Measurements from ENCODE around the gene TEKTIP1. TPM values are rescaled to one million over a fixed set of nuclear protein-coding genes. Genes with fewer than 3 reads are reported as not detected.

TEKTIP1 gene
- total RNA-seq, 6 donors from 2014 or later: 1.6 to 7.3 (median 6.2) TPM; not detected in 3

- WGBS, 2 donors: 91 to 100% methylated on average over 6 to 18 of the region's 21 CpGs
- ATAC-seq (ENCODE audit: low FRiP score in 2 of 2) (no peak), DNase-seq (peak in 1 of 2 donors; percentile 52)
- Histone ChIP-seq H3K4me3 (no peak overlapping the region), H3K4me1 (no peaks in the 10 kb centered on the region), H3K27me3 (no peaks in the 10 kb centered on the region), H3K36me3 (peaks cover 11 to 81% (median 67%) of the 10 kb centered on the region in 4 donors), H3K9me3 (no peaks in the 10 kb centered on the region), H3K27ac (no peak overlapping the region)
- TF ChIP-seq POLR2A (IDR thresholded peaks at IDR 0.05) (no peak), POLR2AphosphoS5 (IDR thresholded peaks at IDR 0.05) (no peak), EP300 (IDR thresholded peaks at IDR 0.05) (no peak), CTCF (IDR thresholded peaks at IDR 0.05) (no peak)
Observed at GRCh38 chr19:3523361-3524077, 15.5 kb upstream of the TEKTIP1 start.

GRCh38 chr19:3524078-3524842 is 14.7 kb upstream of the TEKTIP1 start:
- peaks cover 11 to 81% (median 66%) of the 10 kb centered on the region in 4 donors for H3K36me3 ChIP-seq
- no peaks in the 10 kb centered on the region for H3K4me1 ChIP-seq
- WGBS, 2 donors: 91 to 93% methylated on average over 31 to 33 of the region's 33 CpGs
- no peak overlapping the region for H3K27ac ChIP-seq
- DNase-seq (peak in 1 of 2 donors; percentile 74), ATAC-seq (ENCODE audit: low FRiP score in 2 of 2) (no peak)
- TF ChIP-seq EP300 (IDR thresholded peaks at IDR 0.05) (no peak), POLR2A (IDR thresholded peaks at IDR 0.05) (no peak), POLR2AphosphoS5 (IDR thresholded peaks at IDR 0.05) (no peak), CTCF (IDR thresholded peaks at IDR 0.05) (no peak)
- no peaks in the 10 kb centered on the region for H3K9me3 ChIP-seq
- no peaks in the 10 kb centered on the region for H3K27me3 ChIP-seq
- no peak overlapping the region for H3K4me3 ChIP-seq

GRCh38 chr19:3524904-3525451 is 14.0 kb upstream of the TEKTIP1 start:
- Histone ChIP-seq H3K36me3 (peaks cover 8 to 76% (median 63%) of the 10 kb centered on the region in 4 donors), H3K4me3 (no peak overlapping the region), H3K9me3 (no peaks in the 10 kb centered on the region), H3K27me3 (no peaks in the 10 kb centered on the region), H3K4me1 (no peaks in the 10 kb centered on the region), H3K27ac (no peak overlapping the region)
- 95% methylated on average over 19 to 20 of the region's 20 CpGs for WGBS, 2 donors
- DNase-seq (peak in 1 of 2 donors; percentile 56), ATAC-seq (ENCODE audit: low FRiP score in 2 of 2) (no peak)
- TF ChIP-seq POLR2AphosphoS5 (IDR thresholded peaks at IDR 0.05) (no peak), CTCF (IDR thresholded peaks at IDR 0.05) (no peak), EP300 (IDR thresholded peaks at IDR 0.05) (no peak), POLR2A (IDR thresholded peaks at IDR 0.05) (no peak)

- 93 to 94% methylated on average over 13 to 18 of the region's 28 CpGs for WGBS, 2 donors
- H3K4me1 ChIP-seq: no peaks in the 10 kb centered on the region
- peaks cover 12 to 75% (median 70%) of the 10 kb centered on the region in 4 donors for H3K36me3 ChIP-seq
- DNase-seq (peak in 1 of 2 donors; percentile 30), ATAC-seq (ENCODE audit: low FRiP score in 2 of 2) (no peak)
- H3K9me3 ChIP-seq: no peaks in the 10 kb centered on the region
- no peaks in the 10 kb centered on the region for H3K27me3 ChIP-seq
- TF ChIP-seq EP300 (IDR thresholded peaks at IDR 0.05): no peak
- TF ChIP-seq POLR2AphosphoS5 (IDR thresholded peaks at IDR 0.05): no peak
- TF ChIP-seq POLR2A (IDR thresholded peaks at IDR 0.05): no peak
- TF ChIP-seq CTCF (IDR thresholded peaks at IDR 0.05): no peak
- no peak overlapping the region for H3K4me3 ChIP-seq
- no peak overlapping the region for H3K27ac ChIP-seq
Observed at GRCh38 chr19:3526507-3527237, 12.3 kb upstream of the TEKTIP1 start.

Data from upper lobe of left lung (tissue), 6 donors.